H1 (cell line): ENCODE data around the gene LRIG2. TPM values are rescaled to one million over a fixed set of nuclear protein-coding genes. Genes with fewer than 3 reads are reported as not detected.

ENCODE experiments used
- CTCF ChIA-PET: fragments of 300-600 bp; sonication (Branson Sonifier 250); formaldehyde crosslinking; loops from one replicate; lab custom pipeline; 2021; ENCODE audit not compliant: partially characterized antibody; lab: Charles Lee
- POLR2A ChIA-PET: fragments of 300-600 bp; sonication (Branson Sonifier 250); formaldehyde crosslinking; loops from one replicate; lab custom pipeline; 2021; ENCODE audit warnings: inconsistent platforms; ENCODE audit not compliant: partially characterized antibody; lab: Charles Lee
- DNase-seq, 2 experiments: peaks; one replicate each; pipeline versions ENCODE4 v3.0.0 to v3.0.0-alpha.2; 2010 to 2022; ENCODE audit warnings: low spot score in 2 of 2, low read depth in 1 of 2, mixed read lengths in 1 of 2
- FAIRE-seq: peaks from 2 replicates; lab custom pipeline; 2011; peaks lifted over from hg19 to GRCh38; lab: Jason Lieb, UNC
- H2AFZ ChIP-seq: 2 replicates; pipeline ENCODE4 v1.8.1; 2012; ENCODE audit warnings: low read length, inconsistent platforms
- H2AK5ac ChIP-seq: 2 replicates; pipeline ENCODE4 v1.6.1; 2013; ENCODE audit warnings: low read depth, low read length
- H2BK120ac ChIP-seq: replicated peaks from 2 replicates; pipeline ENCODE3; 2013; ENCODE audit warnings: low read depth, low read length, inconsistent platforms
- H2BK12ac ChIP-seq: 2 replicates; pipeline ENCODE4 v1.6.1; 2013; ENCODE audit warnings: low read depth, low read length
- H2BK15ac ChIP-seq: 2 replicates; pipeline ENCODE4 v1.6.1; 2013; ENCODE audit warnings: low read length
- H2BK20ac ChIP-seq: 2 replicates; pipeline ENCODE4 v1.6.1; 2013; ENCODE audit warnings: low read length
- H2BK5ac ChIP-seq: 2 replicates; pipeline ENCODE4 v1.6.1; 2013; ENCODE audit warnings: low read depth, low read length
- H3K14ac ChIP-seq: 2 replicates; pipeline ENCODE4 v1.6.1; 2013; ENCODE audit warnings: inconsistent platforms; ENCODE audit not compliant: insufficient read length
- H3K18ac ChIP-seq: 2 replicates; pipeline ENCODE4 v1.6.1; 2013; ENCODE audit warnings: low read length; ENCODE audit errors: extremely low read depth
- H3K23ac ChIP-seq: 2 replicates; pipeline ENCODE4 v1.6.1; 2013; ENCODE audit warnings: inconsistent platforms; ENCODE audit not compliant: insufficient read length
- H3K23me2 ChIP-seq: 2 replicates; pipeline ENCODE4 v1.6.1; 2013; ENCODE audit warnings: low read depth, low read length
- H3K27ac ChIP-seq: 2 replicates; pipeline ENCODE4 v1.6.1; 2011; ENCODE audit warnings: low read depth, low read length, inconsistent platforms
- H3K27me3 ChIP-seq, 4 experiments: replicated peaks in 1 of 4; 1 replicate in 1 of 4; 2 replicates in 3 of 4; pipeline versions ENCODE4 v1.6.1 to v1.8.1; 2011 to 2013; ENCODE audit warnings: low read length in 3 of 4, mild to moderate bottlenecking in 3 of 4, inconsistent platforms in 2 of 4, mixed read lengths in 2 of 4, moderate library complexity in 1 of 4; ENCODE audit not compliant: control insufficient read depth in 3 of 4, insufficient read depth in 3 of 4; ENCODE audit errors: extremely low read depth in 1 of 4
- H3K36me3 ChIP-seq, 4 experiments: 2 replicates each; pipeline versions ENCODE4 v1.6.1 to v1.8.1; 2011 to 2013; ENCODE audit warnings: mild to moderate bottlenecking in 4 of 4, low read length in 3 of 4, moderate library complexity in 2 of 4, control low read depth in 1 of 4, inconsistent platforms in 1 of 4; ENCODE audit not compliant: insufficient read depth in 4 of 4, control insufficient read depth in 2 of 4
- H3K4ac ChIP-seq: replicated peaks from 2 replicates; pipeline ENCODE3; 2013; ENCODE audit warnings: low read length, low read depth, mixed read lengths, inconsistent platforms; ENCODE audit not compliant: insufficient read length
- H3K4me1 ChIP-seq, 4 experiments: replicated peaks in 1 of 4; 1 replicate in 1 of 4; 2 replicates in 3 of 4; pipeline versions ENCODE4 v1.6.1 to v1.8.1; 2011 to 2013; ENCODE audit warnings: low read length in 3 of 4, inconsistent platforms in 2 of 4, mixed read lengths in 1 of 4; ENCODE audit not compliant: insufficient read depth in 4 of 4, control insufficient read depth in 3 of 4
- H3K4me2 ChIP-seq, 2 experiments: 2 replicates each; pipeline versions ENCODE4 v1.6.1 to v1.8.1; 2011 to 2013; ENCODE audit warnings: low read depth in 2 of 2, low read length in 2 of 2, control low read depth in 1 of 2, inconsistent platforms in 1 of 2, mild to moderate bottlenecking in 1 of 2; ENCODE audit not compliant: insufficient read depth in 1 of 2
- H3K4me3 ChIP-seq, 4 experiments: fragments of 200-600, 300-600 bp in 1 of 4; sonication (generic), shearing (Covaris generic), sonication (Bioruptor Twin) in 1 of 4; 2 replicates each; pipeline versions ENCODE4 v1.5.1 to v1.8.1; 2011 to 2016; ENCODE audit warnings: low read length in 4 of 4, low read depth in 3 of 4, control low read depth in 2 of 4, inconsistent platforms in 2 of 4, mild to moderate bottlenecking in 2 of 4, mixed read lengths in 1 of 4, moderate library complexity in 1 of 4; ENCODE audit not compliant: insufficient read depth in 2 of 4; ENCODE audit errors: extremely low read depth in 1 of 4
- H3K56ac ChIP-seq: replicated peaks from 2 replicates; pipeline ENCODE3; 2013; ENCODE audit warnings: low read depth, mild to moderate bottlenecking, mixed read lengths, low read length, inconsistent platforms; ENCODE audit not compliant: insufficient read length
- H3K79me1 ChIP-seq: 2 replicates; pipeline ENCODE4 v1.6.1; 2013; ENCODE audit warnings: low read depth, low read length, control low read depth
- H3K79me2 ChIP-seq, 2 experiments: 2 replicates each; pipeline versions ENCODE4 v1.6.1 to v1.8.1; 2012 to 2013; ENCODE audit warnings: low read length in 2 of 2, mild to moderate bottlenecking in 2 of 2, inconsistent platforms in 1 of 2; ENCODE audit not compliant: insufficient read depth in 2 of 2, control insufficient read depth in 1 of 2
- H3K9ac ChIP-seq, 4 experiments: replicated peaks in 1 of 4; 1 replicate in 1 of 4; 2 replicates in 3 of 4; pipeline versions ENCODE4 v1.6.1 to v1.8.1; 2011 to 2013; ENCODE audit warnings: low read depth in 3 of 4, low read length in 3 of 4, control low read depth in 2 of 4, mild to moderate bottlenecking in 2 of 4, moderate library complexity in 2 of 4, inconsistent platforms in 1 of 4; ENCODE audit errors: extremely low read depth in 1 of 4
- H3K9me3 ChIP-seq, 2 experiments: 2 replicates each; pipeline versions ENCODE4 v1.6.1 to v1.8.1; 2012 to 2013; ENCODE audit warnings: mild to moderate bottlenecking in 2 of 2, moderate library complexity in 2 of 2, control low read depth in 1 of 2, inconsistent platforms in 1 of 2, low read depth in 1 of 2, low read length in 1 of 2, mixed read lengths in 1 of 2; ENCODE audit not compliant: insufficient read depth in 2 of 2
- H4K20me1 ChIP-seq, 2 experiments: replicated peaks in 1 of 2; 2 replicates each; pipeline versions ENCODE3 to v1.8.1; 2011 to 2013; ENCODE audit warnings: inconsistent platforms in 2 of 2, low read length in 2 of 2, mild to moderate bottlenecking in 1 of 2; ENCODE audit not compliant: insufficient read depth in 2 of 2, control insufficient read depth in 1 of 2
- H4K5ac ChIP-seq: 2 replicates; pipeline ENCODE4 v1.6.1; 2013; ENCODE audit warnings: low read length, low read depth, mixed read lengths, inconsistent platforms; ENCODE audit not compliant: insufficient read length
- H4K8ac ChIP-seq: 2 replicates; pipeline ENCODE4 v1.8.0; 2013; ENCODE audit warnings: mild to moderate bottlenecking, moderate library complexity, low read length, inconsistent platforms; ENCODE audit not compliant: insufficient read depth; ENCODE audit errors: extremely low read depth
- H4K91ac ChIP-seq: replicated peaks from 2 replicates; pipeline ENCODE3; 2013; ENCODE audit warnings: low read length, mixed read lengths, inconsistent platforms; ENCODE audit not compliant: insufficient read length
- ASH2L ChIP-seq: fragments of 200-600, 300-600 bp; sonication (generic); IDR thresholded peaks from one replicate; pipeline ENCODE4 v1.7.1; 2017; ENCODE audit warnings: low read length
- EP300 ChIP-seq, 2 experiments: IDR thresholded peaks; 1 replicate in 1 of 2; 2 replicates in 1 of 2; pipeline ENCODE4 v1.6.1; 2011 to 2012; ENCODE audit warnings: low read depth in 2 of 2, low read length in 2 of 2, mild to moderate bottlenecking in 2 of 2, borderline replicate concordance in 1 of 2, inconsistent platforms in 1 of 2, moderate library complexity in 1 of 2
- GABPA ChIP-seq: IDR thresholded peaks from 2 replicates; pipeline ENCODE4 v1.6.1; 2011; ENCODE audit warnings: mild to moderate bottlenecking, low read length, moderate library complexity, borderline replicate concordance; ENCODE audit not compliant: insufficient read depth
- JUN ChIP-seq: IDR thresholded peaks from 2 replicates; pipeline ENCODE4 v1.6.1; 2011; ENCODE audit warnings: low read depth, mild to moderate bottlenecking, improper control_type of control experiment, low read length
- KDM1A ChIP-seq: fragments of 200-600, 300-600 bp; sonication (generic); IDR thresholded peaks from 2 replicates; pipeline ENCODE4 v1.7.1; 2016; ENCODE audit warnings: mild to moderate bottlenecking, low read length, borderline replicate concordance
- NANOG ChIP-seq: IDR thresholded peaks from 2 replicates; pipeline ENCODE4 v1.6.1; 2011; ENCODE audit warnings: low read length, low read depth, mild to moderate bottlenecking, inconsistent platforms; ENCODE audit not compliant: insufficient read depth, poor library complexity, severe bottlenecking
- RBBP5 ChIP-seq: IDR thresholded peaks from 2 replicates; pipeline ENCODE4 v1.7.1; 2012; ENCODE audit warnings: low read depth, mild to moderate bottlenecking, inconsistent platforms, low read length, moderate library complexity, borderline replicate concordance
- SIN3A ChIP-seq, 2 experiments: IDR thresholded peaks in 1 of 2; conservative IDR thresholded peaks in 1 of 2; 2 replicates each; pipeline ENCODE4 v1.6.1; 2011 to 2012; ENCODE audit warnings: low read length in 2 of 2, improper control_type of control experiment in 1 of 2, low read depth in 1 of 2, mild to moderate bottlenecking in 1 of 2
- SP2 ChIP-seq: IDR thresholded peaks from 2 replicates; pipeline ENCODE4 v1.6.1; 2012; ENCODE audit warnings: mild to moderate bottlenecking, low read length, inconsistent platforms
- SP4 ChIP-seq: IDR thresholded peaks from 2 replicates; pipeline ENCODE4 v1.6.1; 2012; ENCODE audit warnings: low read length, inconsistent platforms
- TCF12 ChIP-seq: IDR thresholded peaks from 2 replicates; pipeline ENCODE4 v1.6.1; 2011; ENCODE audit warnings: low read depth, mild to moderate bottlenecking, low read length
- TEAD4 ChIP-seq: IDR thresholded peaks from 2 replicates; pipeline ENCODE4 v1.6.1; 2012; ENCODE audit warnings: low read depth, low read length, inconsistent platforms, mixed read lengths
- WGBS, 2 experiments: shearing (Covaris generic) in 1 of 2; methylation state at CpG; one replicate each; pipeline versions ENCODE4 v1.1.6 to v1.1.7; 2013 to 2015; ENCODE audit warnings: low lambda C conversion rate in 2 of 2, mixed read lengths in 2 of 2, inconsistent platforms in 1 of 2, low coverage in 1 of 2, missing lambda C conversion rate in 1 of 2; ENCODE audit not compliant: insufficient replicate concordance in 2 of 2, insufficient coverage in 1 of 2, insufficient read length in 1 of 2; ENCODE audit errors: extremely low coverage in 1 of 2, missing lambda C conversion rate in 1 of 2; 5-methylcytosine and 5-hydroxymethylcytosine counted together
- polyA plus RNA-seq, 7 experiments: library from polyadenylated mRNA; depleted of rRNA in 3 of 7; stranded (reverse) in 5 of 7; unstranded in 2 of 7; fragments of >200 nt in 5 of 7; fragments of 200-250 nt in 2 of 7; gene quantifications; 1 replicate in 5 of 7; 2 replicates in 1 of 7; 4 replicates in 1 of 7; pipeline versions ENCODE4 v1.2.1 to v1.2.3, GENCODE V29; 2011 to 2013; ENCODE audit warnings: missing spikeins in 2 of 7, mixed read lengths in 2 of 7
- total RNA-seq: library from RNA; stranded (reverse); fragmentation: NEBNext Ultra II Directional; extraction: Animal tissue kit (Norgen Biotek cat#: 25700); gene quantifications from 2 replicates; pipeline ENCODE4 v1.2.1, GENCODE V29; 2021
- TF ChIP-seq, protein P1 (sequence below): IDR thresholded peaks from 2 replicates; pipeline ENCODE4 v1.6.1; 2012; ENCODE audit warnings: inconsistent platforms

Gene LRIG2
- total and polyA plus RNA-seq, 2 of the 8 experiments (the other 6 are each of a cell fraction or from before 2014, with no cell fraction given) = 16.2 to 20.9 TPM

GRCh38 chr1:113178106-113178505 lies 105.1 kb downstream of the LRIG2 start:
- H4K91ac ChIP-seq = no peak overlapping the region
- H3K36me3 ChIP-seq = no peaks in the 10 kb centered on the region
- no peak overlapping the region for H2BK20ac ChIP-seq
- H3K9me3 ChIP-seq = peaks cover 0 to 4% of the 10 kb centered on the region in 2 experiments; a peak in 1 of 4 replicates
- no peak overlapping the region for H3K4me3 ChIP-seq
- no peak overlapping the region for H3K9ac ChIP-seq
- no peak overlapping the region for H2BK5ac ChIP-seq
- H3K27me3 ChIP-seq = no peaks in the 10 kb centered on the region
- 95% methylated on average over 3 of the region's 3 CpGs; no CpG with 5 or more reads in 1 of the 2 experiments for WGBS, 2 experiments
- ChIA-PET POLR2A (interaction anchor here (0.9 kb wide), 1 partner anchor 29 kb away, joined by 3 read pairs; no protein-coding TSS in a partner anchor), CTCF (interaction anchor here (0.8 to 4.0 kb wide), 6 partner anchors 9 to 262 kb away, joined by 3 to 25 read pairs (median 4); no protein-coding TSS in a partner anchor)
- H2BK120ac ChIP-seq = no peak overlapping the region
- DNase-seq (no peak), FAIRE-seq (no peak)
- no peak overlapping the region for H3K27ac ChIP-seq
- no peak overlapping the region for H3K23ac ChIP-seq
- H2AK5ac ChIP-seq = no peak overlapping the region
- H4K20me1 ChIP-seq = no peaks in the 10 kb centered on the region
- no peaks in the 10 kb centered on the region for H3K79me1 ChIP-seq
- H3K18ac ChIP-seq = peak overlapping the region; percentile 19; the same call in 1 of the 2 replicates
- no peak overlapping the region; the same call in 1 of the 2 replicates for H4K8ac ChIP-seq
- H3K14ac ChIP-seq = no peak overlapping the region
- no peak overlapping the region for H3K4ac ChIP-seq
- H3K23me2 ChIP-seq = no peaks in the 10 kb centered on the region
- no peak overlapping the region for H2BK12ac ChIP-seq
- no peak overlapping the region for H2BK15ac ChIP-seq
- no peak overlapping the region for H3K56ac ChIP-seq
- no peaks in the 10 kb centered on the region for H3K4me1 ChIP-seq
- H3K4me2 ChIP-seq = no peak overlapping the region
- H2AFZ ChIP-seq = no peak overlapping the region
- no peaks in the 10 kb centered on the region for H3K79me2 ChIP-seq
- no peak overlapping the region for H4K5ac ChIP-seq
- TF ChIP-seq KDM1A = no peak
- no peak for TF ChIP-seq ASH2L
- TF ChIP-seq TCF12 = no peak
- TF ChIP-seq GABPA = no peak
- no peak for TF ChIP-seq RBBP5
- no peak for TF ChIP-seq JUN
- TF ChIP-seq SP4 = no peak
- no peak for TF ChIP-seq TEAD4
- TF ChIP-seq NANOG = no peak
- no peak for TF ChIP-seq SP2
- TF ChIP-seq EP300 (IDR thresholded peaks at IDR 0.05; ENCODE audit: borderline replicate concordance in 1 of 2, low read depth in 2 of 2, low read length in 2 of 2) = no peak
- TF ChIP-seq, protein P1, sequence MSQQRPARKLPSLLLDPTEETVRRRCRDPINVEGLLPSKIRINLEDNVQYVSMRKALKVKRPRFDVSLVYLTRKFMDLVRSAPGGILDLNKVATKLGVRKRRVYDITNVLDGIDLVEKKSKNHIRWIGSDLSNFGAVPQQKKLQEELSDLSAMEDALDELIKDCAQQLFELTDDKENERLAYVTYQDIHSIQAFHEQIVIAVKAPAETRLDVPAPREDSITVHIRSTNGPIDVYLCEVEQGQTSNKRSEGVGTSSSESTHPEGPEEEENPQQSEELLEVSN = no peak
- TF ChIP-seq SIN3A (conservative IDR thresholded peaks at IDR 0.05 in 1 of 2, IDR thresholded peaks at IDR 0.05 in 1 of 2; ENCODE audit: low read depth in 1 of 2, low read length in 2 of 2) = no peak
